ENCODE data around the gene TAOK1. TPM values are rescaled to one million over a fixed set of nuclear protein-coding genes. Genes with fewer than 3 reads are reported as not detected.

TAOK1 gene
- total and polyA plus RNA-seq, 2 experiments from 2014 or later = 5.8 to 43.1 TPM

DNA sequence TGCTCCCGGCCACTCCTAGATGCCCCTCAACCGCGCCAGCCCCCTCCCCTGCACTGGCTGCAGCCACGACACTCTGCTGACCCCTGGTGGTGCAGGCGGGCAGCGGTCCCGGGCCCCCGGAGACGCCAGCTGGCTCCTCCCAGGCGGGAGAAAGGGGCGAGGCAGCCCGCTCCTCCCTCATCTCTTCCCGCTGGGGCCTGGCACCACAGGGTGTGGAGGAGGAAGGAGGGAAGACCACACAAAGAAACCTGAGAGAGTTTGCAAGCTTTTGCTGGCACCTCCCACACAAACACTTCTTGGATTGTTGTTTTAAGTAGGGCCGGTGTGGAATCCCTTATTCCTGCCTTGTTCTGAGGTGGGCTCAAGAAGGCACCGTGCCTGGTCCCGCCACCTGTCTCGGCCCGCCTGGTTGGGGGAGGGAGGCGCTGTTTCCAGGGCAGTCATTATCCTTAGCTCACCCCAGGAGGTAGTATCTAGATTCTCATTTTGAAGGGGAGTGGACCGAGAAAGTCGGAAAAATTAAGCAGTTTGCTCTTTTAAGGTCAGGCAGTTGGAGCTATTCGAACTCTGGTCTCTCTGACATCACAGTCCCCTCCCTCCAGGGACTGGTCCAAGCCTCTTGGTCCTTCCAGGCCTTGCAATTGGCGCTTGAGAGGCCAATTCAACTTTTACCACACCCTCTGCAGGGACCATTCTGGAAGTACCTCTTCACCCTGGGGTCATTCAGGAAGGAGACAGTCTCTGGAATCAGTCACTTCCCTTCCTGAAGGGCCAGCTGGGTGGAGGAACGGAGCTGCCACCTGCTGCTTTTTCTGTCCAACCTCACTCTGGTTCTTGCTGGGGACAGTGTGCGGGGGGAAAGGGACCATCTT is 201.8 kb downstream of the TAOK1 start:
- Histone ChIP-seq H3K9me3 (ENCODE audit: low read depth) (no peaks in the 10 kb centered on the region), H3K27ac (no peak overlapping the region), H3K4me1 (ENCODE audit: low read depth) (peaks cover 19% of the 10 kb centered on the region), H3K4me3 (peak overlapping the region; percentile 23), H3K36me3 (no peaks in the 10 kb centered on the region), H3K27me3 (peaks cover 7% of the 10 kb centered on the region)
- DNase-seq (ENCODE audit: low read depth in 1 of 2, low spot score in 1 of 2) = peak; percentile 86 to 93
- peak; percentile 98 for TF ChIP-seq CTCF (IDR thresholded peaks at IDR 0.05; ENCODE audit: low read depth, low read length)

DNA sequence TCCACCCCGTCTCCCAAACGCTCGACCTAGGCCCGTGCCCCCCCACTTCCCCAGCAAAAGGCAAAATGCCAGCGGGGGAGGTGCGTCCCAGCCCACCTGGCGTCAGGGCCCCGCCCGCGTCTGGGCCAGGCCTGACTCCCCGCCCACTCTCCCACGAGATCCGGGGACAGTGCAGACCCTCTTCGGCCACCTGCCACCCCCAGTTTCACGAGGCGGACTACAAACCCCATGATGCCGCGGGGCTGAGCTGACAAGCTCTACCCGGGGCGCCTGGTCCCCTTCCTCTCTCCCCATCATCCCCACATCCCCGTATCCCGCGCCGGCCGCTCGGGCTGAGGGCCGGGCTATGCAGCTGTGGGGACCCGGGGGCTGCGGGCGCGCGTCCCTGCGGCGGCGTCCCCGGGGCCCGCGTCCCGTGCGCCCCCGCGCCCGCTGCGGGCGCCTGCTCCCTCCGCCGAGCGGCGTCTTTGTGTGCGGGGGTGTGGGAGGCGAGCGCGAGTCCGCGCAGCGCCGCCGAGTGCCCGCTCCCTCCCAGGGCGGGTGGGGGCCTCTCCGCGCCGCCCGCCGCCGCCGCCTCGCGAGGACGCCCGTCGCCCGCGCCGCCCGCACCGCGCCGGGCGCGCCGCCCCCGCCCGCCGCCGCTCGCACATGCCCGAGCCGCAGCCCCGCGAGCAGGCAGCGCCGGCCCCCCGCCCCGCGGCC is 202.8 kb downstream of the TAOK1 start, which contains the start of gene ANKRD13B:
ANKRD13B (plus strand) TSS at position 283 of the 702 bp plus-strand sequence. CDS start 490 bp downstream, outside the sequence.
- Histone ChIP-seq H3K27ac (no peak within 1 kb of the TSS), H3K4me3 (peak within 1 kb of the TSS; percentile 57), H3K9me3 (ENCODE audit: low read depth) (no peaks in the 10 kb centered on the region), H3K27me3 (peaks cover 7% of the 10 kb centered on the region), H3K36me3 (no peaks in the 10 kb centered on the region), H3K4me1 (ENCODE audit: low read depth) (peaks cover 19% of the 10 kb centered on the region)
- TF ChIP-seq CTCF (IDR thresholded peaks at IDR 0.05; ENCODE audit: low read depth, low read length) = no peak
- peak in 1 of 2 donors; percentile 45 for DNase-seq (ENCODE audit: low read depth in 1 of 2, low spot score in 1 of 2)

DNA sequence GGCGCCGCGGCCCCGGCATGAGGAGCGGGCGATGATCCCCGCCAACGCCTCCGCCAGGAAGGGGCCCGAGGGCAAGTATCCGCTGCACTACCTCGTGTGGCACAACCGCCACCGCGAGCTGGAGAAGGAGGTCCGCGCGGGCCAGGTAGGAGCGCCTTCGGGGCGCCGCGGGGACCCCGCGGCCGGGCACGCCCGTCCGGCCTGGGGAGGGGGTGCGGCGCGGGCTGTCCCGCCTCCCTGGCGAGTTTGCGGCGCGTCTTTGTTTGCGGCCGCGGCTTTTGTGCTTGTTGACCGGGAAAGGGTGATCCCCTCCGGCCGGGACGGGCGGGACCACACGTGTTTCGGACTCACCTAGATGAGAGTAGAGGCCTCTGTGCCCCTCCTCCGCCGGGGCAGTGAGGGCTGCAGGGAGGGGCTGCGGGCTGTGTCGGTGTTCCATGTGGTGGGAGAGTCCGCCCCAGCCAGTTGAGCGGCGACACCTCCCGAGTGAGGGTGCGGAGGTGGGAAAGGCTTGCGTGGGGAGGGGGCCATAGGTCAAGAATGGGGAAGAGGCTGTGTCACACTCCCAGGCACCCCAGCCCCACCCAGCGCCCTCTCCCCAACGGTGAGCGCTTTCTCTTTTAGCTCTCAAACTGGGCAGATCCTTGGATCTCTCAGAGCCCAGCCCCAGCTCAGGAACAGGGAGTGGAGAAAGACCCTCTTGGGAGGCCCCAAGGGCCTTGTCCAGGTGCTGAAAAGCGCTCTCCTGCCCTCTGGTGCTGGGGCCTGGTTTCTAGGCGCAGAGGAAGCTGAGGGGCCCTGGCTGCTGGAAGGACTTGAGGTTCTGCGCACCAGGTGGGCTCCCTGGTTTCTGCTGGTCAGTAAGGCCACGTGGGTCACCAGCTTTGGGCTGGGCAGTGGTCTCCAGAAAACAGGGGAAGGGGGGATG is 203.7 kb downstream of the TAOK1 start:
- peak; percentile 29 to 86 for DNase-seq (ENCODE audit: low read depth in 1 of 2, low spot score in 1 of 2)
- peaks cover 16% of the 10 kb centered on the region for H3K4me1 ChIP-seq (ENCODE audit: low read depth)
- peak overlapping the region; percentile 57 for H3K4me3 ChIP-seq
- TF ChIP-seq CTCF (IDR thresholded peaks at IDR 0.05; ENCODE audit: low read depth, low read length) = peak; percentile 30
- no peaks in the 10 kb centered on the region for H3K9me3 ChIP-seq (ENCODE audit: low read depth)
- peaks cover 7% of the 10 kb centered on the region for H3K27me3 ChIP-seq
- no peaks in the 10 kb centered on the region for H3K36me3 ChIP-seq
- no peak overlapping the region for H3K27ac ChIP-seq

DNA sequence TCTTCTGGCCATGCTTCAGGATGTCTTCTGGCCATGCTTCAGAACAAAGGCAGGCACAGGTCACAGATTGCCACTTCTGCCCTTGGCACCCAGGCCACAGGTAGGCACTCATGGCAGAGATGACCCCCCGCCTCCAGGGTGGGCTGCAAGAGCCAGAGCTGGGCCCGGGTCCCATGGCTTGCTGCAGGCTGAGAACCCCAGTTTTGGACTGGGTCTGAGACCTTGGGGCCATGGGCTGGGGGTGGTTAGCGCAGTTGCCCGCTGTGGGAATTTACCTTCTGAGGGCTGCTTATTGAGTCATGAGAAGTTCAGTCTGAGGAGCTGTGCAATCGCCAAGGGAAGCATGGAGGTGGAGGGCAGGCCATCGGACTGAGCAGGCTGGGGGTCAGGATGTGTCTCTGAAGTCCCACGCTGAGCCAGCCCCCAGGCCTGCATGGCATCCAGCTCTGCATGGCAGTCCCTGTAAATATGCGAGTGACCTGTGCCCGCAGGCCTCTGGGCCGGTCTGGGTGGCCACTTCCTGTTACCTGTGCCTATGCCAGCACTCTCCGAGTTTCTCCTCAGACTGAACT is 204.4 kb downstream of the TAOK1 start:
- peaks cover 16% of the 10 kb centered on the region for H3K4me1 ChIP-seq (ENCODE audit: low read depth)
- no peak overlapping the region for H3K27ac ChIP-seq
- no peak for DNase-seq (ENCODE audit: low read depth in 1 of 2, low spot score in 1 of 2)
- H3K4me3 ChIP-seq = no peak overlapping the region
- no peaks in the 10 kb centered on the region for H3K9me3 ChIP-seq (ENCODE audit: low read depth)
- TF ChIP-seq CTCF (IDR thresholded peaks at IDR 0.05; ENCODE audit: low read depth, low read length) = no peak
- no peaks in the 10 kb centered on the region for H3K36me3 ChIP-seq
- H3K27me3 ChIP-seq = peaks cover 7% of the 10 kb centered on the region

Measured in cardiac muscle cell (in vitro differentiated cells and primary cell).